Ishikawa (cell line): ENCODE results near the gene SPR.

Source experiments
- CEBPB ChIP-seq: IDR thresholded peaks from 2 replicates; pipeline ENCODE4 v1.6.1; 2012
- EP300 ChIP-seq: IDR thresholded peaks from 2 replicates; pipeline ENCODE4 v1.6.1; 2012; ENCODE audit warnings: borderline replicate concordance
- RAD21 ChIP-seq: IDR thresholded peaks from 2 replicates; pipeline ENCODE4 v1.6.1; 2012; ENCODE audit warnings: low read depth
- REST ChIP-seq: IDR thresholded peaks from 2 replicates; pipeline ENCODE4 v1.6.1; 2012; ENCODE audit warnings: low read depth, mild to moderate bottlenecking
- TAF1 ChIP-seq: IDR thresholded peaks from 2 replicates; pipeline ENCODE4 v1.6.1; 2012; ENCODE audit warnings: low read depth, mild to moderate bottlenecking
- TEAD4 ChIP-seq: IDR thresholded peaks from 2 replicates; pipeline ENCODE4 v1.6.1; 2012
- USF1 ChIP-seq: IDR thresholded peaks from 2 replicates; pipeline ENCODE4 v1.6.1; 2012

GRCh38 chr2:72919414-72920317 lies 32.5 kb downstream of the SPR start:
- no peak for TF ChIP-seq USF1
- no peak for TF ChIP-seq RAD21
- TF ChIP-seq TAF1, result no peak
- no peak for TF ChIP-seq TEAD4
- TF ChIP-seq REST, result no peak
- no peak for TF ChIP-seq EP300
- TF ChIP-seq CEBPB, result no peak
